Measurements from ENCODE around the gene CATSPERZ.

Gene CATSPERZ, protein sequence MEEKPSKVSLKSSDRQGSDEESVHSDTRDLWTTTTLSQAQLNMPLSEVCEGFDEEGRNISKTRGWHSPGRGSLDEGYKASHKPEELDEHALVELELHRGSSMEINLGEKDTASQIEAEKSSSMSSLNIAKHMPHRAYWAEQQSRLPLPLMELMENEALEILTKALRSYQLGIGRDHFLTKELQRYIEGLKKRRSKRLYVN

DNA sequence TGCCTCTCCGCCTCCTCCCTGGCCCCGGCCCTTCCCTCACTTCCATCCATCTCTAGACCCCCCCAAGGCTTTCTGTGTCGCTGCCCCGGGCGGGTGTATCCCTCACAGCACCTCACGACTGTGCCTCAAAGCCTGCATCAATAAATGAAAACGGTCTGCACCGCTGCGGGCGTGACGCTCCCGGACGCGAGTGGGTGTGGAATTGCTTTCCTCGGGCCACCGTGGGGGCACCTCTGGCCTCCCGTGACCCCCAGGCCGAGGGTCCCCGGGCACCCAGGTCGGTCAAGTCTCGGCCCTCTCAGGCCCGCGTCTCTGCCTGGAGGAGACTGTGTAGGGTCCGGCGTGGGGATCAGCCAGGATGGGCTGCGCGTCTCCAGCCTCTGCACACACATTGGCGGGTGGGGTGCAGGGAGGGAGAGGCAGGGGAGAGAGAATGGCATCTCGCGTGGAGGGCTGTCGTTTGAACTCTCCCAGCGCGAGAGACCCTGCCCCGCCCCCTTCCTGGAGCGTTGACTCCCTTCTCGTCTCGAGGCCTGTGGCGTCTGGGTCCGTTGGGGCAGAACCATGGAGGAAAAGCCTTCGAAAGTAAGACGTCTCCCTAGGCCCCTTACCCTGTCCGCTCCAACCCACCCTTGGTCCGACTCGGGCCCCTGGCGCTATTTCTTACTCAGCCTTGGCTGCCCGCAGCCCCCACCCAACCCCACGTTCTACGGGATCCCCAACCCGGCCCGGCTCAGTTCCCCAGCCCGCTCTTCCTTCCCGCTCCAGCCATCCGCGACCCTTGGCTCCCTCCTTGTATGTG lies at the start of gene CATSPERZ:
Gene CATSPERZ, plus strand, starts transcription at position 512 of the 802 bp plus-strand sequence. Its CDS starts 53 bp downstream, at position 565.
- POLR2A ChIA-PET, result interaction anchor here (1.0 to 5.8 kb wide), 3 partner anchors 10 to 29 kb away, joined by 3 to 79 read pairs (median 4); partner anchors contain the start of gene BAD
- DNase-seq (ENCODE audit: extremely low spot score), result no peak
- no peak for TF ChIP-seq FOXK2 (IDR thresholded peaks at IDR 0.05)
- CTCF ChIA-PET, result interaction anchor here (0.8 to 5.4 kb wide), 9 partner anchors 10 to 76 kb away, joined by 3 to 66 read pairs (median 6); partner anchors contain the start of genes KCNK4, PRDX5 and TRMT112

DNA sequence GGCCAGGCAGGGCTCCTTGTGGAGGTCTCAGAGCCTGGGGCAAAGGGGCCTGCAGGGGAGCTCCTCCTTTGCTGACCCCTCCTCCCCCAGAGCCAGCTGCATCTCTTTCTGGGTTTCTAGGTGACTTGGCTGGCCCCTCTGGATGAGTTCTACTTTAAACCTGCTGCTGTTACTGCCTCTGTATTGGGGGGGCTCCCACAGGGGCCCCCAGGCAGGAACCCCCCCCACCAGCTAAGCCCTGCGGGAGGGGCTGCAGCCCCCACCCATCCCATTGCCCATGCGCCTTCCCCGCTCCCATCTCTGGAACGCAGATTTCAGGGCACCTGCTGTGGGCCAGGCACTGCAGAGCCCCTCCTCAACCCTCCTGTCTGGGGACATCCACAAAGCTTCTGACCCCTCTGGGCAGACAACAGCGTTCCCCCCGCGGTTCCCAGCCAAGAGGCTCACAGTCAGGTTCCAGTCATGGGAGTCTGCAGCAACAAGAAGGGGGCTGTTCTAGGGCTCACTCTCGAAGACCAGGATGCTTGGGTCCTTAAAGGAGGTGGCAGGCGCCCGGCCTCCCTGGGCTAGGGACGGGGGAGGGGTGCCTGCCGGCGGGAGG lies 49.6 kb upstream of the CATSPERZ start:
- POLR2A ChIA-PET, result interaction anchor here (0.6 to 8.9 kb wide), 8 partner anchors 9 to 85 kb away, joined by 3 to 78 read pairs (median 4); partner anchors contain the start of genes FKBP2, PRDX5, STIP1 and TRMT112
- CTCF ChIA-PET, result interaction anchor here (0.6 to 3.3 kb wide), 7 partner anchors 17 to 54 kb away, joined by 3 to 14 read pairs (median 7); partner anchors contain the start of genes ESRRA and FERMT3
- no peak for DNase-seq (ENCODE audit: extremely low spot score)
- TF ChIP-seq HDGF (IDR thresholded peaks at IDR 0.05; ENCODE audit: borderline replicate concordance), result no peak
- TF ChIP-seq LEF1 (IDR thresholded peaks at IDR 0.05; ENCODE audit: borderline replicate concordance), result no peak
- TF ChIP-seq L3MBTL2 (conservative IDR thresholded peaks at IDR 0.05), result no peak
- no peak for TF ChIP-seq CTBP1 (IDR thresholded peaks at IDR 0.05; ENCODE audit: borderline replicate concordance)
- TF ChIP-seq, protein P1, sequence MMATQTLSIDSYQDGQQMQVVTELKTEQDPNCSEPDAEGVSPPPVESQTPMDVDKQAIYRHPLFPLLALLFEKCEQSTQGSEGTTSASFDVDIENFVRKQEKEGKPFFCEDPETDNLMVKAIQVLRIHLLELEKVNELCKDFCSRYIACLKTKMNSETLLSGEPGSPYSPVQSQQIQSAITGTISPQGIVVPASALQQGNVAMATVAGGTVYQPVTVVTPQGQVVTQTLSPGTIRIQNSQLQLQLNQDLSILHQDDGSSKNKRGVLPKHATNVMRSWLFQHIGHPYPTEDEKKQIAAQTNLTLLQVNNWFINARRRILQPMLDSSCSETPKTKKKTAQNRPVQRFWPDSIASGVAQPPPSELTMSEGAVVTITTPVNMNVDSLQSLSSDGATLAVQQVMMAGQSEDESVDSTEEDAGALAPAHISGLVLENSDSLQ (IDR thresholded peaks at IDR 0.05), result no peak
- no peak for TF ChIP-seq ELF4 (IDR thresholded peaks at IDR 0.05)
- TF ChIP-seq ARNT (IDR thresholded peaks at IDR 0.05), result no peak
- TF ChIP-seq SUZ12 (IDR thresholded peaks at IDR 0.05), result no peak
- no peak for TF ChIP-seq TARDBP (IDR thresholded peaks at IDR 0.05)
- no peak for TF ChIP-seq ZNF384 (IDR thresholded peaks at IDR 0.05)
- TF ChIP-seq FOXA1 (IDR thresholded peaks at IDR 0.05), result no peak

DNA sequence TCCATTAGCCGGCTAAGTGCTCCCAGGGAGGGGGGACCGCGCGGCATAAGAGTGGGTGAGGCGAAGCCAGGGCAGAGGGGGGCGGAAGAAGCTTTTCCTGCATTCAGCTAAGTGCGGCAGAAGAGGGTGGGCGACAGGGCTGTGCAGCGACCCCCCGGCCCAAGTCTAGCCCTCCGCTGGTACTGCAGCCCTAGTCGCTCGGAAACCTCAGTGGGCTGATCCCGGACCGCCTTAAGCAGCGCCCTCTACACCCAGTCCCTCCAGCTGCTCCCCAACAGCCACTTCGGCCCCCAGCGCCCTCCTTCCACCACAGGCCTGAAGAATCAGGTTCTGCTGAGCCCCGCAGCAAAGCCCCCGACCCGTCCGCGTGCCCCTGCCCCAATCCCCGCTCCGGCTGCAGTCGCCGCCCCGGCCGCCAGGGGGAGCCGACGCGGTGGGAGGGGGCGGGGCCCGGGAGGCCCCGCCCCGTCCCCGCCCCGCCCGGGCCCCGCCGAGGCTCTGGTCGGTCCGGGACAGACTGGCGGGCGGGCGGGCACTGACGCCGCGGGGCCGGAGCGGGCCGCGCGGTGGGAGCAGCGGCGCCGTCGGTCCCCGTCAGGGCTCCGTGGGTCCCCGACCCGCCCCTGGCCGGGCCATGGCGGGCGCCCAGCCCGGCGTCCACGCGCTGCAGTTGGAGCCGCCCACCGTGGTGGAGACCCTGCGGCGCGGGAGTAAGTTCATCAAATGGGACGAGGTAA lies 49.0 kb upstream of the CATSPERZ start, which contains the start of gene PLCB3:
Gene PLCB3, plus strand, starts transcription at position 515 of the 737 bp plus-strand sequence. Its CDS starts 120 bp downstream, at position 635.
- ChIA-PET CTCF (interaction anchor here (0.6 to 3.3 kb wide), 8 partner anchors 16 to 53 kb away, joined by 3 to 14 read pairs (median 4); partner anchors contain the start of genes ESRRA, FERMT3, NUDT22 and TRPT1), POLR2A (interaction anchor here (0.8 to 8.9 kb wide), 7 partner anchors 12 to 86 kb away, joined by 3 to 78 read pairs (median 3); partner anchors contain the start of genes PRDX5, STIP1 and TRMT112)
- DNase-seq (ENCODE audit: extremely low spot score), result peak; percentile 83
- no peak for TF ChIP-seq SUZ12 (IDR thresholded peaks at IDR 0.05)
- no peak for TF ChIP-seq ELF4 (IDR thresholded peaks at IDR 0.05)
- TF ChIP-seq SP1 (IDR thresholded peaks at IDR 0.05), result no peak
- no peak for TF ChIP-seq L3MBTL2 (conservative IDR thresholded peaks at IDR 0.05)
- no peak for TF ChIP-seq FOXA1 (IDR thresholded peaks at IDR 0.05)
- TF ChIP-seq NFRKB (IDR thresholded peaks at IDR 0.05), result no peak
- TF ChIP-seq, protein P1 (IDR thresholded peaks at IDR 0.05), result no peak
- TF ChIP-seq FOXK2 (IDR thresholded peaks at IDR 0.05), result no peak
- TF ChIP-seq CTBP1 (IDR thresholded peaks at IDR 0.05; ENCODE audit: borderline replicate concordance), result no peak
- no peak for TF ChIP-seq FOXM1 (IDR thresholded peaks at IDR 0.05; ENCODE audit: borderline replicate concordance)
- no peak for TF ChIP-seq BHLHE40 (IDR thresholded peaks at IDR 0.05; ENCODE audit: borderline replicate concordance)
- no peak for TF ChIP-seq HDGF (IDR thresholded peaks at IDR 0.05; ENCODE audit: borderline replicate concordance)
- TF ChIP-seq ARNT (IDR thresholded peaks at IDR 0.05), result no peak
- TF ChIP-seq TARDBP (IDR thresholded peaks at IDR 0.05), result no peak
- no peak for TF ChIP-seq LEF1 (IDR thresholded peaks at IDR 0.05; ENCODE audit: borderline replicate concordance)
- no peak for TF ChIP-seq ZNF384 (IDR thresholded peaks at IDR 0.05)

DNA sequence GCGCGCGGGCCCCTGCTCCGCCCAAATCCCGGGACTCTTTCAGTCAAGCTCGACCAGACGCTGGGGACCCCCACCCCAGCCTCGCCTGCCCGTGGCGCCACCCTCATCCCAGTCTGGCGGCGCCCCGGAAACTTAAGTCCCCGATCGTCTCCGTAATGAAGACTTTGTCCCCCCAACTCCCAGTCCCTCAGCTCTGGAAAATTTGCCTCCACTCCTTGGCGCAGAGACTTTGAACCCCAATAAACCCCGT lies 48.5 kb upstream of the CATSPERZ start:
- CTCF ChIA-PET, result interaction anchor here (0.6 to 3.3 kb wide), 7 partner anchors 16 to 1101 kb away, joined by 3 to 14 read pairs (median 5); partner anchors contain the start of genes ESRRA, FERMT3, NUDT22 and TRPT1

More for the DNA sequence above, 48.5 kb upstream of the CATSPERZ start:
- TF ChIP-seq, protein P1 (IDR thresholded peaks at IDR 0.05), result no peak
- TF ChIP-seq NFRKB (IDR thresholded peaks at IDR 0.05) (no peak), LEF1 (IDR thresholded peaks at IDR 0.05; ENCODE audit: borderline replicate concordance) (no peak), TARDBP (IDR thresholded peaks at IDR 0.05) (no peak), ARNT (IDR thresholded peaks at IDR 0.05) (no peak)
- POLR2A ChIA-PET, result interaction anchor here (0.8 to 8.9 kb wide), 3 partner anchors 12 to 67 kb away, joined by 3 to 78 read pairs (median 3); no protein-coding TSS in a partner anchor
- no peak for DNase-seq (ENCODE audit: extremely low spot score)

Data from HEK293T (cell line).